ENCODE measurements around the gene TRERF1. TPM values are rescaled to one million over a fixed set of nuclear protein-coding genes. Genes with fewer than 3 reads are reported as not detected.

The TRERF1 gene
- total RNA-seq, 1 experiment from 2014 or later = 9.7 TPM

GRCh38 chr6:42318480-42318879, 133.2 kb downstream of the TRERF1 start:
- Histone ChIP-seq H3K4me3 (ENCODE audit: insufficient read depth, low read depth, low read length) (no peak overlapping the region), H3K36me3 (replicated peaks; ENCODE audit: control insufficient read depth, insufficient read depth, low read length) (no peaks in the 10 kb centered on the region), H3K27me3 (ENCODE audit: control insufficient read depth, insufficient read depth, low read length) (no peaks in the 10 kb centered on the region)
- DNase-seq = no peak

- Histone ChIP-seq H3K27me3 (ENCODE audit: control insufficient read depth, insufficient read depth, low read length) (no peaks in the 10 kb centered on the region), H3K4me3 (ENCODE audit: insufficient read depth, low read depth, low read length) (no peak overlapping the region), H3K36me3 (replicated peaks; ENCODE audit: control insufficient read depth, insufficient read depth, low read length) (peaks cover under 1% of the 10 kb centered on the region; the same call in 1 of the 2 replicates)
- DNase-seq = no peak
Observed at GRCh38 chr6:42316981-42317380, 134.7 kb downstream of the TRERF1 start.

GRCh38 chr6:42315991-42316970, 135.4 kb downstream of the TRERF1 start:
- Histone ChIP-seq H3K4me3 (ENCODE audit: insufficient read depth, low read depth, low read length) (no peak overlapping the region), H3K36me3 (replicated peaks; ENCODE audit: control insufficient read depth, insufficient read depth, low read length) (peaks cover 2% of the 10 kb centered on the region; the same call in 1 of the 2 replicates), H3K27me3 (ENCODE audit: control insufficient read depth, insufficient read depth, low read length) (no peaks in the 10 kb centered on the region)
- no peak for DNase-seq

GRCh38 chr6:42315259-42315990, 136.3 kb downstream of the TRERF1 start:
- no peak overlapping the region for H3K4me3 ChIP-seq (ENCODE audit: insufficient read depth, low read depth, low read length)
- no peaks in the 10 kb centered on the region for H3K27me3 ChIP-seq (ENCODE audit: control insufficient read depth, insufficient read depth, low read length)
- DNase-seq = no peak
- peaks cover 2% of the 10 kb centered on the region; the same call in 1 of the 2 replicates for H3K36me3 ChIP-seq (replicated peaks; ENCODE audit: control insufficient read depth, insufficient read depth, low read length)

- Histone ChIP-seq H3K27me3 (ENCODE audit: control insufficient read depth, insufficient read depth, low read length) (no peaks in the 10 kb centered on the region), H3K4me3 (ENCODE audit: insufficient read depth, low read depth, low read length) (no peak overlapping the region), H3K36me3 (replicated peaks; ENCODE audit: control insufficient read depth, insufficient read depth, low read length) (peaks cover 2% of the 10 kb centered on the region; the same call in 1 of the 2 replicates)
- no peak for DNase-seq
Observed at GRCh38 chr6:42314571-42315258, 137.0 kb downstream of the TRERF1 start.

GRCh38 chr6:42313941-42314570, 137.7 kb downstream of the TRERF1 start:
- no peaks in the 10 kb centered on the region for H3K27me3 ChIP-seq (ENCODE audit: control insufficient read depth, insufficient read depth, low read length)
- H3K4me3 ChIP-seq (ENCODE audit: insufficient read depth, low read depth, low read length) = no peak overlapping the region
- peaks cover 2% of the 10 kb centered on the region; the same call in 1 of the 2 replicates for H3K36me3 ChIP-seq (replicated peaks; ENCODE audit: control insufficient read depth, insufficient read depth, low read length)
- DNase-seq = no peak

- Histone ChIP-seq H3K27me3 (ENCODE audit: control insufficient read depth, insufficient read depth, low read length) (no peaks in the 10 kb centered on the region), H3K4me3 (ENCODE audit: insufficient read depth, low read depth, low read length) (no peak overlapping the region), H3K36me3 (replicated peaks; ENCODE audit: control insufficient read depth, insufficient read depth, low read length) (peaks cover 2% of the 10 kb centered on the region; the same call in 1 of the 2 replicates)
- no peak for DNase-seq
Observed at GRCh38 chr6:42313038-42313437, 138.7 kb downstream of the TRERF1 start.

GRCh38 chr6:42307141-42307470, 144.6 kb downstream of the TRERF1 start:
- Histone ChIP-seq H3K36me3 (replicated peaks; ENCODE audit: control insufficient read depth, insufficient read depth, low read length) (peaks cover 2% of the 10 kb centered on the region; the same call in 1 of the 2 replicates), H3K4me3 (ENCODE audit: insufficient read depth, low read depth, low read length) (no peak overlapping the region), H3K27me3 (ENCODE audit: control insufficient read depth, insufficient read depth, low read length) (no peaks in the 10 kb centered on the region)
- no peak for DNase-seq

GRCh38 chr6:42306439-42307140, 145.1 kb downstream of the TRERF1 start:
- Histone ChIP-seq H3K27me3 (ENCODE audit: control insufficient read depth, insufficient read depth, low read length) (no peaks in the 10 kb centered on the region), H3K4me3 (ENCODE audit: insufficient read depth, low read depth, low read length) (no peak overlapping the region), H3K36me3 (replicated peaks; ENCODE audit: control insufficient read depth, insufficient read depth, low read length) (no peaks in the 10 kb centered on the region)
- DNase-seq = no peak

GRCh38 chr6:42304053-42304712, 147.5 kb downstream of the TRERF1 start:
- Histone ChIP-seq H3K36me3 (replicated peaks; ENCODE audit: control insufficient read depth, insufficient read depth, low read length) (no peaks in the 10 kb centered on the region; the same call in 1 of the 2 replicates), H3K27me3 (ENCODE audit: control insufficient read depth, insufficient read depth, low read length) (no peaks in the 10 kb centered on the region), H3K4me3 (ENCODE audit: insufficient read depth, low read depth, low read length) (no peak overlapping the region)
- DNase-seq = no peak

GRCh38 chr6:42302411-42302810, 149.3 kb downstream of the TRERF1 start:
- DNase-seq = no peak
- Histone ChIP-seq H3K27me3 (ENCODE audit: control insufficient read depth, insufficient read depth, low read length) (no peaks in the 10 kb centered on the region), H3K4me3 (ENCODE audit: insufficient read depth, low read depth, low read length) (no peak overlapping the region), H3K36me3 (replicated peaks; ENCODE audit: control insufficient read depth, insufficient read depth, low read length) (no peaks in the 10 kb centered on the region; the same call in 1 of the 2 replicates)

GRCh38 chr6:42301986-42302385, 149.7 kb downstream of the TRERF1 start:
- Histone ChIP-seq H3K27me3 (ENCODE audit: control insufficient read depth, insufficient read depth, low read length) (no peaks in the 10 kb centered on the region), H3K4me3 (ENCODE audit: insufficient read depth, low read depth, low read length) (no peak overlapping the region), H3K36me3 (replicated peaks; ENCODE audit: control insufficient read depth, insufficient read depth, low read length) (no peaks in the 10 kb centered on the region; the same call in 1 of the 2 replicates)
- no peak for DNase-seq

GRCh38 chr6:42300701-42301100, 151.0 kb downstream of the TRERF1 start:
- no peaks in the 10 kb centered on the region for H3K27me3 ChIP-seq (ENCODE audit: control insufficient read depth, insufficient read depth, low read length)
- H3K4me3 ChIP-seq (ENCODE audit: insufficient read depth, low read depth, low read length) = no peak overlapping the region
- H3K36me3 ChIP-seq (replicated peaks; ENCODE audit: control insufficient read depth, insufficient read depth, low read length) = no peaks in the 10 kb centered on the region; the same call in 1 of the 2 replicates
- no peak for DNase-seq

All from H7 (cell line).